Transverse colon (tissue), 4 donors: ENCODE results near the gene NR3C1.

ENCODE experiments used
- EP300 ChIP-seq: sonication (generic); formaldehyde crosslinking; IDR thresholded peaks from one replicate; pipeline ENCODE4 v1.6.1; 2017; ENCODE audit warnings: antibody characterized with exemption, low read depth
- POLR2AphosphoS5 ChIP-seq, 3 donors: sonication (generic); formaldehyde crosslinking; IDR thresholded peaks; one replicate each; pipeline ENCODE4 v1.6.1; 2016; ENCODE audit warnings: antibody characterized with exemption in 3 of 3
- TF ChIP-seq, protein P1 (sequence below), 5 experiments: fragments of 200-600 bp in 3 of 5; fragments of 450-650 bp in 2 of 5; sonication (generic) in 3 of 5; IDR thresholded peaks; 1 replicate in 2 of 5; 2 replicates in 3 of 5; pipeline ENCODE4 v1.5.1; 2016 to 2017; ENCODE audit warnings: antibody characterized with exemption in 5 of 5, inconsistent platforms in 3 of 5, mild to moderate bottlenecking in 2 of 5, moderate library complexity in 1 of 5

DNA sequence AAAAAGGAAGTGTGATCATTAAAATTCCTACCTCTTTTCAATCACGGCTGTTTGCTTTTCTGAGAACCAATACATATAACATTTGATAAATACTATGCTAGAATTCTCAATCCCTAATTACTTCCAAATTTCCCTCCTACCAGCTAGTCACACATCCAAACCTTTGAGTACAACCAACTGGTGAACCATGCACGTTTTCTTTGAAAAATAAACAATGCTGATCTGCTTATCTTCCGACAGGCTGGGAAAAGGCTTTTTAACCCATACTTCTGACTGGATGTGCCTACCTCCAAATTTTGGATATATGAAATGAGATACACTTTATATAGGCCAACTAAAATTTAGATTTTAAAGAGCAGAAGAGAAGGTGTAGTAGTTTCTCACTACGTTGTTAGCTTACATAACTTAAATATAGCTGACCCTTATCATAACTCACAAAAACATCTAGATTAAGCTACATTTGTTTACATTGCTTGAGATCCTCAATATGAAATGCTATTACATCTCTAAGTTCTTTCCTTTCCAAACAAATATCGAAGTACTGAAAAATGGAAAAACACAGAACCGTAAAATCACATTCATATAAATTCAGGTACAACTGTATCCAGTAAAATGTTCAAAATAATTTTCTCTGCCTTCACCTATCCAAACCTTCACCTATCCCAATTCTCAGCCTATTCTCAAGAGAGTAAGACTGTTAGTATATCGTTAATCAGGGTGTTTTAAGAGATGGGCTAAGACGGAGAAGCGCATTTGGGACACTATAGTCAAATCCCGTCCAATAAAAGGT is 2.1 kb downstream of the NR3C1 start:
- TF ChIP-seq POLR2AphosphoS5 (IDR thresholded peaks at IDR 0.05) (no peak), EP300 (no peak)
- TF ChIP-seq, protein P1, sequence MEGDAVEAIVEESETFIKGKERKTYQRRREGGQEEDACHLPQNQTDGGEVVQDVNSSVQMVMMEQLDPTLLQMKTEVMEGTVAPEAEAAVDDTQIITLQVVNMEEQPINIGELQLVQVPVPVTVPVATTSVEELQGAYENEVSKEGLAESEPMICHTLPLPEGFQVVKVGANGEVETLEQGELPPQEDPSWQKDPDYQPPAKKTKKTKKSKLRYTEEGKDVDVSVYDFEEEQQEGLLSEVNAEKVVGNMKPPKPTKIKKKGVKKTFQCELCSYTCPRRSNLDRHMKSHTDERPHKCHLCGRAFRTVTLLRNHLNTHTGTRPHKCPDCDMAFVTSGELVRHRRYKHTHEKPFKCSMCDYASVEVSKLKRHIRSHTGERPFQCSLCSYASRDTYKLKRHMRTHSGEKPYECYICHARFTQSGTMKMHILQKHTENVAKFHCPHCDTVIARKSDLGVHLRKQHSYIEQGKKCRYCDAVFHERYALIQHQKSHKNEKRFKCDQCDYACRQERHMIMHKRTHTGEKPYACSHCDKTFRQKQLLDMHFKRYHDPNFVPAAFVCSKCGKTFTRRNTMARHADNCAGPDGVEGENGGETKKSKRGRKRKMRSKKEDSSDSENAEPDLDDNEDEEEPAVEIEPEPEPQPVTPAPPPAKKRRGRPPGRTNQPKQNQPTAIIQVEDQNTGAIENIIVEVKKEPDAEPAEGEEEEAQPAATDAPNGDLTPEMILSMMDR (IDR thresholded peaks at IDR 0.05): no peak
